Endothelial cell of umbilical vein (primary cell): ENCODE results near the gene MCC.

Source experiments
- CTCF ChIP-seq, 2 donors: IDR thresholded peaks; 1 replicate in 1 of 2; 2 replicates in 1 of 2; pipeline ENCODE4 v1.5.1; 2011; ENCODE audit warnings: low read length in 2 of 2, mild to moderate bottlenecking in 2 of 2, moderate library complexity in 2 of 2, control low read depth in 1 of 2, inconsistent platforms in 1 of 2, low read depth in 1 of 2; ENCODE audit not compliant: insufficient read depth in 1 of 2; ENCODE audit errors: extremely low read depth in 1 of 2
- EZH2 ChIP-seq: IDR thresholded peaks from 2 replicates; pipeline ENCODE4 v1.6.1; 2012; ENCODE audit warnings: borderline replicate concordance, low read depth, mild to moderate bottlenecking, moderate library complexity, low read length, inconsistent platforms; ENCODE audit not compliant: severe bottlenecking
- FOS ChIP-seq: IDR thresholded peaks from 2 replicates; pipeline ENCODE4 v1.6.1; 2011; ENCODE audit warnings: mild to moderate bottlenecking, low read length, moderate library complexity, borderline replicate concordance; ENCODE audit not compliant: insufficient read depth
- JUN ChIP-seq: IDR thresholded peaks from 2 replicates; pipeline ENCODE4 v1.6.1; 2011; ENCODE audit warnings: borderline replicate concordance, low read depth; ENCODE audit not compliant: insufficient read length, insufficient read depth
- POLR2A ChIP-seq: IDR thresholded peaks from 2 replicates; pipeline ENCODE4 v1.6.1; 2012; ENCODE audit warnings: low read depth, mild to moderate bottlenecking, control low read depth, low read length
- POLR2AphosphoS5 ChIP-seq: IDR thresholded peaks from 2 replicates; pipeline ENCODE4 v1.6.1; 2012; ENCODE audit warnings: low read depth, mild to moderate bottlenecking, control low read depth, low read length, moderate library complexity; ENCODE audit not compliant: insufficient read depth
- TF ChIP-seq, protein P1 (sequence below): IDR thresholded peaks from 2 replicates; pipeline ENCODE4 v1.6.1; 2011; ENCODE audit not compliant: insufficient read depth, insufficient read length

- no peak for TF ChIP-seq CTCF (IDR thresholded peaks at IDR 0.05; ENCODE audit: extremely low read depth in 1 of 2, insufficient read depth in 1 of 2, low read depth in 1 of 2, low read length in 2 of 2)
- no peak for TF ChIP-seq EZH2
- no peak for TF ChIP-seq POLR2AphosphoS5
- TF ChIP-seq JUN: no peak
- TF ChIP-seq, protein P1, sequence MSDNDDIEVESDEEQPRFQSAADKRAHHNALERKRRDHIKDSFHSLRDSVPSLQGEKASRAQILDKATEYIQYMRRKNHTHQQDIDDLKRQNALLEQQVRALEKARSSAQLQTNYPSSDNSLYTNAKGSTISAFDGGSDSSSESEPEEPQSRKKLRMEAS: no peak
- no peak for TF ChIP-seq POLR2A
- no peak for TF ChIP-seq FOS
Observed at GRCh38 chr5:113463032-113463431, 25.2 kb downstream of the MCC start.
